Retina (tissue), 1 donor: ENCODE data around the gene FLYWCH1.

Experiments
- DNase-seq: peaks from one replicate; pipeline ENCODE4 v3.0.0-alpha.2; 2016

Gene FLYWCH1

DNA sequence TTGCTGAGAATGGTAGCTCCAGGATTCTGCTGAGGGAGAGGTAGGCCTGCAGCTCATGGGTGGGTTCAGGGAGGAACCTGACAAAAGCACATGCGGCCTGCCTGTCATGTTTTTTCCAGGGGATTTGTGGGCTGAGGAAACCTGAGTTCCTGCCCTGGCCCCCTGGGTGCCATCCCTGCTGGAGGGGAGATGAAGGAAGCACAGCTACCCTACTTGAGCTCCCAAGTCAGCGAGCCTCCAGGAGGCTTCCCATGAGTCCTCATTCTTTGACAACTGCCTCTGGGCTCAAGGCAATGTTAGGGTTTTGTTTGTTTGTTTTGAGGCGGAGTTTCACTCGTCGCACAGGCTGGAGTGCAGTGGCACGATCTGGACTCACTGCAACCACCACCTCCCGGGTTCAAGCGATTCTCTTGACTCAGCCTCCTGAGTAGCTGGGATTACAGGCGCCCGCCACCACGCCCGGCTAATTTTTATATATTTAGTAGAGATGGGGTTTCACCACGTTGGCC, 12.1 kb upstream of the FLYWCH1 start:
- no peak for DNase-seq

DNA sequence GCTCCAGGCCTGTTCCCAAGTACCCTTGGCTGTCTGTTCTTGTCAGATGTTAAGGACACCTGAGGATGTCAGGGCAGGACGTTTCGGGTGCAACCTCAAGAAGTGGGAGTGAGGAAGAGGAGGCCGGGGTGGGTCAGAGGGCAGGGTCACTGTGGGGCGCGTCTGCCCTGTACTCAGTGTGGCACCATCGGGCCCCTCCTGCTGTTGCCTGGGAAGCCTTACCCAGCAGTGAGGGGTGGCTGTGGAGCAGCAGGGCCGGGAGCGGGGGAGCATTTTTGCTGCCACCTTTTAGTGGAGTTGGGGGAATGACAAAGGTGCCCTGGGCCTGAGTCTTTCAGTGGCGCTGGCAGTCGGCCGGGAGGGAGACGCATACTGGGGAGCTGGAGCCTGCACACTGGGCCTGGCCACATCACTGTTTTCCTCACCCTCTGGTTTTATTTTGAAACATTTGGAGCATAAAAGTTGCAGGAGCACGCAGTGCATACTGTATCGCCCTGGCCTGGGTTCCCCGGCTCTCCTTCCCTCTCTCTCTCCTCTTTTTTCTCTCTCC, 11.1 kb upstream of the FLYWCH1 start:
- no peak for DNase-seq

GRCh38 chr16:2902337-2903130, 9.2 kb upstream of the FLYWCH1 start:
- DNase-seq, result no peak

- peak; percentile 97 for DNase-seq
Measured at GRCh38 chr16:2904100-2904921, 7.4 kb upstream of the FLYWCH1 start.

DNA sequence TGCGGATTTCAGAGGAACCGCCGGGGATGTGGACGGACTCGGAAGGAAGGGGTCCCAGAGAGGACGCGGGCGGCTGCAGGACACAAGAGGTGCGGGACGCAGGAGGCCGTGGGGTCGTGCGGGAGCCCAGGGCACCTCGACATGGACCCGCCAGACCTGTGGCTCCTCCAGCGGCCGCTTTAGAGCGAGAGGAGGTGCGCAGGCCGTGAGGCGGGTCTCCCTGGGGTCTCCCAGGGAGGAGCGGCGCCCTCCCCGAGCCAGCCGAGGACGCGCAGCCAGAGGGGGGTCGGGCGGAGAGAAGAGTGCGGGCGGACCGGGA, 6.8 kb upstream of the FLYWCH1 start:
- DNase-seq, result no peak

DNA sequence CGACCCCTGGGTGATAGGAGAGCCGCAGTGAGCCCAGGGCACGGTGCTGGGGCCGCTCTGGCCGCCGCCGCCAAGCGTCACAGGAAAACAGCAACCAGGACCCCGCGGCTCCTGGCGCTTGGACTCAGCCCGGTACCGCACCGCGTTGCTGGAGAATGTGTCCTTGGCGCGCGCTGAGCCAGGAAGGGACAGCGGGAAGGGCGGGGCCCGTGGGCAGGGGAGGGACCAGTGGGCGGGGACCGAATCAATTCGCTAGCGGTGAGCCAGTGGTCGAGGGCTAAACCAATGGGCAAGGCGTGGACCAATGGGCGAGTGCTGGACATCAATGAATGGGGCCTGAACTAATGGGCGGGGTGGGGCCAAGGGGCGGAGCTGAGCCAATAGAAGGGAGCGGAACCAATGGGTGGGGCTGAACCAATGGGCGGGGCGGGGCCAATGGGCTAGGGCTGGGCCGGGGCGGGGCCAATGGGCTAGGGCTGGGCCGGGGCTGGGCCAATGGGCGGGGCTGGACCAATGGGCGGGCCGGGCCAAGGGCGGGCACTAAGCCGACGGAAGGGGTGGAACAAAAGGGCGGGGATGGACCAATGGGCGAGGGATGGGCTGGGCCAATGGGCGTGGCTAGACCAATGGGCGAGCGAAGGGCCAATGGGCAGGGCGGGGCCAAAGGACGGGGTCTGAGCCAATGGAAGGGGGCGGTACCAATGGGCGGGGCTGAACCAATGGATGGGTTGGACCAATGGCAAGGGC, 6.3 kb upstream of the FLYWCH1 start:
- DNase-seq, result peak; percentile 94

- DNase-seq, result no peak
Measured at GRCh38 chr16:2905988-2906387, 5.7 kb upstream of the FLYWCH1 start.

- peak; percentile 56 for DNase-seq
Measured at GRCh38 chr16:2907084-2907753, 4.5 kb upstream of the FLYWCH1 start.

DNA sequence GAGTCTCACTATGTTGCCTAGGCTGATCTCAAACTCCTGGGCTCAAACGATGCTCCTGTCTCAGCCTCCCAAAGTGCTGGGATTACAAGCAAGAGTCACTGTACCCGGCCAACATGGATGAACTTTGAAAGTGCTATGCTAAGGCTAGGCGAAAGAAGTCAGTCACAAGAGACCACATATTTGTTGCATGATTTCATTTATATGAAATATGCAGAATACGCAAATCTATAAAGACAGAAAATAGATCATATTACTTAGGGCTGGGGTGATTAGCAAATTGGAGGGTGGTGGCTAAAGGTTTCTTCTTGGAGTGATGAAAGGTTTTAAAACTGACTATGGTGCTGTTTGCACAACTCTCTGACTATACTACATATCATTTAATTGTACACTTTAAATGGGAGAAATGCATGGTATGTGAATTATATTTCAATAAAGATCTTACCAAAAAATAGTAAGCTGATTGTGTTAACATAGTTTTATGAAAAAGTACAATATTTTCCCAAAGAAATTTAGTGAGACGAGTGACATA, 1.2 kb upstream of the FLYWCH1 start:
- no peak for DNase-seq

DNA sequence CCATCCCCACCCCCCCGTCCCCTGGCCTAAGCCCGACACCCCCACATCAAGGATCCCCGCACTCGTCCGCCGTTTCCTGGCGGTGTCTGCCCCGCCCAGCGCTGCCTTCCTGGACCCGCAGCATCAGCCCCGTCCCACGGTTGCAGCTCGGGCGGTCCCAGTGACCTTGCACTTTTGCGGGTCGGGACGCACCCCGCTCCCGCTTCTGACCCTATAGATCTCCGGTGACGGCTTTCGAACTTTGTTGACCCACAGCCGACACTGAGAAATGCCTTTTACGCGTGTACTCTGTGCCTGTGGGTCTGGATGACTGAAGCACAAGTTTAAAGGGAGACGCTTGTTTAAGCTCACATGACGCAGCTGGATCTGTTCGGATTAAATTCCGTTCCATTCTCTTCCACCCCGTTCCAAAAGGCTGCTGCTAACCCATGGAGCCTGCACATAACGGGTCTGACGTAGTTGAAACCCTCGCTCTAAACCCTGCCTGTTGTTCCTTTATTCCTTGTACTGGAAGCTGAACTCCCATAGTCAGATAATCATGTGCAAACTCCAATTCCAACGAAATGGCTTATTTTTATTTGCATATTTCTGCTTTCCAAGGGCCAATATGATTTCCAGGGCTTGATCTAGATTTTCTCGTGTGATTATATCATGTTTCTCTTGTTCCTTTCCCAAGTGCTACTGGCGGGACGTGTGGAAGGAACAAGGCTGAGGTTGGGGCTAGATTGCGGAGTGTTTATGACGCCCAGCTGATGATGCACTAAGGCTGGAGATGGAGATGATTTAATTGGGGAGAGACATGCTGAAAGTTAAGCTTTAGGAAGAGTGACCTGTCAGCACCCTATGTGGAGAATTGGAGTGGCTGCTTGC, 834 bp downstream of the FLYWCH1 start:
- peak; percentile 57 for DNase-seq

- no peak for DNase-seq
Measured at GRCh38 chr16:2913603-2914002, 1.9 kb downstream of the FLYWCH1 start.

- DNase-seq, result no peak
Measured at GRCh38 chr16:2914233-2914632, 2.5 kb downstream of the FLYWCH1 start.

GRCh38 chr16:2915196-2915929, 3.6 kb downstream of the FLYWCH1 start:
- no peak for DNase-seq

DNA sequence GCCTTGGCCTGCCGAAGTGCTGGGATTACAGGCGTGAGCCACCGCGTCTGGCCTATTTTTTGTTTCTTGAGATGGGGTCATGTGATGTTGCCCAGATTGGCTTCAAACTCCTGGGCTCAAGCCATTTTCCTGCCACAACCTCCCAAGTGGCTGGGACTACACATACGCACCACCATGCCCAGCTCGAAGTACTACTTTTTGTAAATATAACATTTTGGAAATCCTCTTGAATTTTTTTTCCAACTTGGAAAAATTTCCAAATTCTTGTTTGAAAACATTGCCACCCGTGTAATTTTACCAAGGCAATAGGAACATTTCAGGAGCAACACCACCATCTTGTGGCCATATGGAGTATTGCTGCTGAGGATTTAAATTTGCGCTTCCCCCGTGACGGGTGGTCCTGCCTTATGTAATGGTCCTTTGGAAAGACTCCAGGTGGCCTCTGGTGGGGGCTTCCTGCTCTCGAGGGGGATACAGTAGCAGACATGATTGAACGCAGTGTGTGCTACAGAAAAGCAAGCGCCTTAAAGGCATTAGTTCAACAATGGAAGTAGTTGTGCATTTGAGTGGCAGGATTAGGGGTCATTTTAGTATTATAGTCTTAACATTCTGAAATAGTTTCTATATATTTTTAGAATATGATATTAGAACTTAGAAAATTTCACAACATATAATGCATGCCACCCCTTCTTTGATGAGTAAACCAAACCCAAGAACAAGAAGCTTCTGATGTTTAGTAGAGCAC, 8.0 kb downstream of the FLYWCH1 start:
- peak; percentile 89 for DNase-seq

DNA sequence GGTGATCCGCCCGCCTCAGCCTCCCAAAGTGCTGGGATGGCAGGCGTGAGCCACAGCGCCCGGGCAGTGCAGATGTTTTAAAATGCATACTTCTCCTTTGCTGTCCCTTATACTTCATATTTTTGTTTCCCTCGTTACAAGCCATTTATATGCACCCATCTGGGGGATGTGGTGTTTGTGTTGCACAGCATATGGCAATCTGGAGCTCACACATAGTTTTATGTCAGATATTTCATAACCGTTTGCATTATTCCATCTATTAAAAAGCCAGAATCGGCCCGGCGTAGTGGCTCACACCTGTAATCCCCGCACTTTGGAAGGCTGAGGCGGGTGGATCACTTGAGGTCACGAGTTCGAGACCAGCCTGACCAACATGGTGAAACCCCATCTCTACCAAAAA, 11.8 kb downstream of the FLYWCH1 start:
- no peak for DNase-seq

DNA sequence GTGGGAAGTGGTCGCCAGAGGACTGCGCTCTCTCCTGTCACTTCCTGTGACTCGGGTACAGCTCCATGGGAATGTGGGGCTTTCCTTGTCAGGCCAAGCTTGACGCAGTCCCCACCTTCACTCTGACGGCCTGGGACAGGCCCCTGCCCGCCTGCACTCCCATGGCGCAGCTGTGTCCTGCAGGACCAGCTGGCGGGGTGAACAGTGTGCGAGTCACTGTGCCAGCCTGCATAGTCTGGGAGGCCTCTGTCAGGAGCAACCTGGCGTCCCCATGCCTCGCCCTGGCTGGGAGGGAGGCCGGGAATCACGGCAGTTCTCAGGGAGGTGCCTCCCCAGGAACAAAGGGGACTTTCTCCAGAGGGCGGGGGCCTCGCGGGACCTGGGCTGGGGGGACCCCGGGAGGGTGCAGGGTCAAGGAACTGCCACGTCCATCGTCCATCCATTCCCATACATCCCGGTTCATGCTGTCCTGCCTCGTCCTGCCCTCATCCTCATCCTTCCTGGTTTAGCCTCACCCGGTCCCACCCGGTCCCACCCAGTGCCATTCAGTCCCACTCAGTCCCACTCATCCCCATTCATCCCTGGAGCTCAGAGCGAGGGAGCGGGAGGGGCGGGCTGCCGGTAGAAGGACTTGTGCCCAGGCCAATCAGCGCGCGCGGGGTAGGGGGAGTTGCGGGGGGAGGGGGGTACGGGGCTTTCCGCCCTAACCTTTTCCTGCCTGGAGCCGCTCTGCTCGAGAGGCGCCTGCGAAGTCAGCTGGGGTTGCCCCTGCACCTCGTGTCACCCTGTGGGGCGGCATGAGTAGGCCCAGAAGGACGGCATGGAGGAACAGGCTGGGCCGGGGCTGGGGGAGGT, 13.4 kb downstream of the FLYWCH1 start:
- DNase-seq, result peak; percentile 9

- peak; percentile 9 for DNase-seq
Measured at GRCh38 chr16:2925951-2926649, 14.4 kb downstream of the FLYWCH1 start.

GRCh38 chr16:2926650-2926999, 14.9 kb downstream of the FLYWCH1 start:
- no peak for DNase-seq
